RPMI8226 (cell line): ENCODE data around the gene MMEL1.

Source experiments
- DNase-seq: peaks from one replicate; pipeline ENCODE4 v3.0.0-alpha.2; 2015

Gene MMEL1

DNA sequence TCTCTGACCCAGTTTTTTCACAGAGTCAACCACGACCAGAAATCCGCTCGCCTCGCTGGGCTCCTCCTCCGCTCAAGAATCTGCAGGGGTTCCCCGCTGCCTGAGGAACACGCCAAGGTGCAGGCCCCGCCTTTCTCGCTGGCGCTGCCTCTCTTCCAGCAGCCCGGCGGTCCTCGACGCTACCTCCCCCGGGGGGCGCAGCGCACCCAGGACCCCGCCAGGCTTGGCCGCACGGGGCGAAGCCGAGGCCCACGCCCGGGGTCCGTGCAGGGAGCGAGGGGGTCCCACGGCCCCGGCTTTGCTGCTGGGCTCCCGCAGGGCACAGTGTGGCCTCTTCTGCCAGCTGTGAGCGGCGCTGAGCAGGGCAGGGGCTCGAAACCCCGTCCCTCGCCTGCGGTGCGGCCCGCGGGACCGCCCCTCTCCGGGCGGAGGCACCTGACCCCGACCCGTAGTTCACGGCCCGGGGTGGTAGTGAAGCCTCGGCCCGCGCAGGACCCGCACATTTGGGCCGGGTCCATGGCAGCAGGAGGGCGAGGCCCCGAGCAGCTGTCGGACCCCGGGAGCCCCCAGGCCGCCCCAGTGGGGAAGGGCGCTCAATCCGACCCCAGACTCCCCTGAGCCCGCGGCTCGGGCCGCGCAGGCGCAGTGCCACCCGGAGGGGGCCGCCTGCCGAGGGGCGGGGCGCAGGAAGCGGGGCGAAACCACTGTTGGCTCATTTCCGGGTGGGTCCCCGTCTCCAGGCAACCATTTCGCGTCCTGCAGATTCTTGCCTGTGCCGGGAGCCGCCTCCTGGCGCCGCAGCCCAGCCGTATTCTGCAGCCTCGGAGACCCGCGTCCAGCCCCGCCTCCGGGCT, 10.0 kb upstream of the MMEL1 start:
- peak; percentile 96 for DNase-seq

DNA sequence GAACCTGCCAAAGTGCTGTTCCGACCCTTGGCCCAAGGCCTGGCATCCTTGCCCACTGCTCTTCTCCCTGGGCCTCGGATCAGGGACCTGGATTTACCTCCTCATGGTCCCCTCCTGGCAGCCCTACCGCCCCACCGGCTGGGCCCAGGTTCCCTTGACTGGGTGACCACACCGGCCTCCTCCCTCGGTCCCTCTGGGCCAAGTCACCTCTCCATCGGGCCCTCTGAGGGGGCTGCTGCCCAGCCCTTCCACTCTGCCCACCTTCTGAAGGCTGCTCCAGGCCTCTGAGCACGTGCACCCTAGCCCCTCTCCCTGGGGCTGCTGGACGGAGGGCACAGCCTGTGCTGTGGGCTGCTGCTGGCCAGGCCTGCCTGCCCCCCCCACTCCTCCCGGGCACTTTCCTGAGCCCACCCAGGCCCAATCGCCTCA, 9.3 kb upstream of the MMEL1 start:
- peak; percentile 3 for DNase-seq

DNA sequence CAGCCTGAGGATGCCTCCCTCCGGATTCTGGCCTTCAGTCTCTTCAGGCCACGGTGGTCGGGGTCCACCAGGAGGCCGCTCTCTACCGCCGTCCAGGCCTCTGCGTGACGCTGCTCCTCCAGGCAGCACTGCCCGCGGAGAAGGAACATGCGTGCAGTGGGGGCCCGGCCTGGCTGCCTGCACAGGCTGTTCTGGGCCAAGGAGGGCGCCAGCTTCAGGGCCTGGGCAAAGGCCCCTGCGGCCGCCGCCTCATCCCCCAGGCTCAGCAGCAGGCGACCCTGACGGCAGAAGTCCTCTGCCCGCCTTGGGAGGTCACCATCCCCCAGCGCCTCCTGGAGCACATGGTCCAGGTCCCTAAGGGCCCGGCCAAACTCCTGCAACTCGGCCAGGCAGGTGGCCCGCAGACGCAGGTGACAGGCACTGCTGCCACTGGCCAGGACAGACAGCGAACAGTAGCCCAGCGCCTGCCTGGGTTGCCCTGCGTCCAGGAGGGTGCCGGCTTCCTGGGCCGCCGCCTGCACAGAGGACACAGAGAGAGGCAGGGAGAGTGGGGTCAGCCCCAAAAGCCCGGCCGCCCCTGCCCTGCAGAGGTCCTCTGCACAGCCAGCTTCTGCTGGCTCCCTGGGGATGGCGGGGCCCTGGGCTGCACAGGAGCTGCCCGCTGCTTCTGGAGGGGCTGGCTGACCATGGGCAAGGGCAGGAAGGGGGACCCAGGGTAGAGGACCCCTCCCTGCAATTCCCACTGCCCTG, 8.7 kb upstream of the MMEL1 start:
- peak; percentile 2 for DNase-seq

DNA sequence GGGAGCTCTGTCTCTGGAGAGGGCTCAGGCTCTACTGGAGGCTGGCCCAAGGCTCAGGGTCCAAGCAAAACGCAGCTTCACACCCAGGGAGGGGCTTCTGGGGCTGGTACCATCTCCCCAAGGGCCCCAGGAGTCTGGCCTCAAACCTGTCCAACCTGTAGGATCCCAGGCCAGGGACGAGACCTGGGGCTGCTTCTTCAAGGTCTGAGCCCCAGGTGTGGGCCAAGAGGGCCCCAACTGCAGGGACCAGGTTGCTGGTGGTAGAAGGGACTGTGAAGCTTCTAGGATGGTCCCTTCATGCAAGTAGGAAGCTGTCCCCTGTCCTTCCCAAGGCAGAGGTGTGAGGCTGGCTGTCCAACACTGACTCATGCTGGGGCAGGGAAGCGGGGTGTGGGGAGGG, 7.8 kb upstream of the MMEL1 start:
- DNase-seq: peak; percentile 1

DNA sequence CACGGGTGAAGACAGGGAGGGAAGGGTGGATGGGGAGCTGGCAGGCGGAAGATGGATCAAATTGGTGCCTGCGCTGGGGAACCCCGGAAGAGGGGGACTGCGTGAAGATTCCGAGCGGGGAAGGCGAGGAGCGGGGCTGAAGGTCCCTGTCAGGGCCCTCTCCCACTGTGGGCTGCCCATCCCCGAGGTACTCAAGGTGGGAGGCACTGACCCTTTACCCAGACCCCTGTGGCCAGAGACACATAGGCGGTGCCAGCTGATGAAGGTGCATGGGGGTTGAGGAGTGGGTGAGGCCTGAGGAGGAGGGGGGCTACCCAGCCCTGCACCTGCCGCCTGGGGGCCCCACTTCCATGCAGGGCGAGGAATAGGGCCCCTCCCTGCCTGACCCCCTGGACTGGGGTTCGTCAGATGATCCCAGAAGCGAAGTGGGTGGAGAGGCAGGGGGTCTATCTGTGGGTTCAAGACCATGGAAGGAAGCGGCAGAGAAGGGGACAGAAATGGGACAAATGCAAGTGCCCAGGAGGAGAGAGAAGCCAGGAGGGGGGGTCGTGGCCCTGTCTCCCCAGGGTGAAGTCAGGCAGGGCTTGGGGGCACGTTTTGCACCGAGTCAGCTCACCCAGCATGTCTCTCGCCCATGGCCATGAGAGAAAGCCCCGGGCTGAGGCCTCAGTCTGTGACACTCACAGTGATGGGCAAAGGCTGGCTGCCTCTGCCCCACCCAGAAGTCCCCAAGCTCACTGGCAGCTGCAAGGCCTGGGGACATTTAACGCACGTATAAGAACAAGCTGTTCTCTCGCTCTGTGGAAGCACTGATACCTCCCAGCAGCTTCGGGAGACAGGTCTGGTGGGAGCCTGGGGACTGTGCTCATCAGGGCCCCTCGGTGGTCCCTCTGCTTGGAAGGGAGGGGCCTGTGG, 7.0 kb upstream of the MMEL1 start:
- DNase-seq: peak; percentile 6

DNA sequence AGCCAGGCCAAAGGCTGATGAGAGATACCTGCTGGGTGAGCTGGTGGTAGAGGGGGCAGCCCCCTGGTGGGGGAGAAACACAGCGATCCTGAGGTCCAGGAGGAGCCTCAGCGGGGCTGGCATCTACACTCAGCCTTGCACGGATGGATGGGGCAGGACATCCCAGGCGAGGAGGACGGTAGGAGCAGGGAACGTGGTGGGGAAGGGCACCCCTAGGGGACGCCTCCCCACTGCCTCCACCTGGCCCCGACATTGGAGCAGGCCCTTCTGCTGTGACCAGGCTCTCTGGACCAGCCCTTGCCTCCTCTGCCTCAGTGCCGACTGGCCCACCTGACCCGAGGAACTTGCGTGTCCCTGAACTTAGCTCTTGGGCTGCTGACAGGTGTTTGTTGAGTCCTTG, 6.4 kb upstream of the MMEL1 start:
- DNase-seq: no peak

DNA sequence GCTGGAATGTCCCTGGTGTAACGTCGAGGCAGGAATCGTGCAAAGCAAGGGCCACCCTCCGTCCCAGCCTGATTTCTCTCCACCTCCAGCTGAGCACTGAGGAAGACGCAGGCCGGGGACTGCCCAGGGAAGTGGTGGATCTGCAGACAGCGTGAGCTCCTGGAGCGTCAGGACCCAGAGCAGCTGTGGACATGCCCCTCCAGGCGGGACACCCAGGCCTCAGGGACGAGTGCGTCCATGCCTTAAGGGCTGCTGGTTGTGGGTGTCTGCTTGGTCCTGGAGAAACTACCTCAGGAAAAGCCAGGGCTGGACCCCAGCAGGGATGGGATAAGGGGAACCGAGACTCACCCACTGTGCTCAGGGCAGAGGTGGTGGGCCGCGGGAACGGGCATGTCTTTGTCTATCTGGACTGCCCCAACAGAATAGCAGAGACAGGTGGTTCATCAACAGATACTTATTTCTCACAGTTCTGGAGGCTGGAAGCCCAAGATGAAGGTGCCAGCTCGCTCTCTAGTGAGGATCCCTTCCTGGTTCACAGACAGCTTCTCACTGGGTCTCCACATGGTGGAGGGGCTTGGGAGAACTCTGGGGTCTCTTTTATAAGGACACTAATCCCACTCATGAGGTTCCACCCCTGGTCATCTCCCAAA, 5.8 kb upstream of the MMEL1 start:
- DNase-seq: peak; percentile 2

DNA sequence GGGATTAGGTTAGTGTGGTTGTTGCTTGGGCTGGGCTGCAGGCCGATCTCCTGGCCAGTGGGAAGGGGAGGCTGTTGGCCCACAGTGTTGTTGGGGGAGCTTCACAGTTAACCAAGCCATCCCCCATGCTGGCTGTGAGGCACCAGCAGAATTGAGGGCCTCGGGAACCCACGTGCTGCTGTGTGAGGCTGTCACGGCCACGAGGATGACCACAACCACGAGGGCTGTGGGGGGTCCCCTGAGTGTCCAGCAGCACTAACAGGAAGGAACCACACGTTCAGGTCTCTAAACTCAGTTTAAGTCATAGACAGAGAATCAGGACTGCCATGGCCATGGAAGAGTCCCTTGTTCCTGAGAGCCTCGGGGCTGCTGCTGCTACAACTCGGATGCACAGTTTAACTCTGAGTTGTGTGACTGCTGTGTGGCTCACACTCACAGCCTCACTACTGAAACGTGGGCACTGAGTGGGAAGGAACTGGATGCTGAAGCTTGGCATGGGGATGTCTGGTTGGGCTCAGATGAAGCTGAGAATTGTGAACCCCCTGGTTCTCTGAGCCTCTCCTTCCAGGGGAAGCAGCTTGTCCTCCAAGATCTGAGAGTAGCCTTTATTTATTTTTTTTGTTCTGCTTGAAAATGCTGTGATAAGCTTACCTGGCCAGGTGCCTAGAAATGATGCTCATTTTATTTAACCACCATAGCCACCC, 4.8 kb upstream of the MMEL1 start:
- DNase-seq: peak; percentile 2

DNA sequence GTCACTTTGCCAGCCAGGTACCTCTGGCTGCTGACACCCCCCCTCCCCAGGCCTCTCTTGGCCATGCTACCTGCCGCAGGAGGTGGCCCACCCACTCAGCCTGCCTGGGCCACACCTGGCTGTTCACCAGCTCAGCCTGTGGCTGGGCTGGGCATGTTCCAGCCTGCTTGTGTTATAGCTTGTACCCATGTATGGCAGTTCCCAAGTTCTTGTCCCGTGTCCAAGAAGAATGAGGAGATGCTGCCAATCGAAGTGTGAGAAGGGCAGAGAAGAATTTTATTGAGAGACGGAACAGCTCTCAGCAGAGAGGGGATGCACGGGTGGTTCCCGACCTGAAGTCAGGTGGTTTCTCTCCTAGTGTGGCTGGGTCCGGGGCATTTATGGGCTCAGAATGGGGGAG, 3.9 kb upstream of the MMEL1 start:
- peak; percentile 23 for DNase-seq

DNA sequence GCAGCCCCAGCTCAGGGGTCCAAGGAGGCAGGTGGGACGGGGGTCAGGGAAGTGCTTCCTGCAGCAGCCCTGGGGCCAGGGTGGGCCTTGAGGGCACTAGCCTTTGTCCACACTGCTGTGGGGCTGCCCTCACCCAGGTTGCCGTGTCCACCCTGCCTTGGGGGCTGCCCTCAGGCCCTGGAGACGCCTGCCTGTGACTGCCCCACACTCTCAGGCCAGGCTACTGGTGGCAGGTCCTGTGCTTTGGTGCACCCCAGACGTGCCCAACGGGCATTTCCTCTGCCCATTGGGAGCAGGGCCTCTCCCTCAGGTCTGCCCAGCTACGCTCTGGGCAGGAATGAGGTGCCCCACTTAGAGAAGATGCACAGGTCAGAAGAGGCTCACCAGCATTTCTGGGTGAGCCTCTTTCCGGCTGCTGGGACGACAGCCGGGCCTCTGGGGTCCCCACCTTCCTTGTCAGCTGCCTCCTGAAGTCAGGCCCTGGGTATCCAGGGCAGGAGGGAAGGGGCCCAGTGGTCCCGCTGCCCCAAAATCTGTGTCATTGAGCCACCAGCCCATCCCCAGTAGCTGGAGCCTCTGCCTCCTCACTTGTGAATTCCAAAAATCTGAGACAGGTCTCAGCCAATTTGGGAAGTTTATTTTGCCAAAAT, 2.7 kb upstream of the MMEL1 start:
- DNase-seq: no peak

DNA sequence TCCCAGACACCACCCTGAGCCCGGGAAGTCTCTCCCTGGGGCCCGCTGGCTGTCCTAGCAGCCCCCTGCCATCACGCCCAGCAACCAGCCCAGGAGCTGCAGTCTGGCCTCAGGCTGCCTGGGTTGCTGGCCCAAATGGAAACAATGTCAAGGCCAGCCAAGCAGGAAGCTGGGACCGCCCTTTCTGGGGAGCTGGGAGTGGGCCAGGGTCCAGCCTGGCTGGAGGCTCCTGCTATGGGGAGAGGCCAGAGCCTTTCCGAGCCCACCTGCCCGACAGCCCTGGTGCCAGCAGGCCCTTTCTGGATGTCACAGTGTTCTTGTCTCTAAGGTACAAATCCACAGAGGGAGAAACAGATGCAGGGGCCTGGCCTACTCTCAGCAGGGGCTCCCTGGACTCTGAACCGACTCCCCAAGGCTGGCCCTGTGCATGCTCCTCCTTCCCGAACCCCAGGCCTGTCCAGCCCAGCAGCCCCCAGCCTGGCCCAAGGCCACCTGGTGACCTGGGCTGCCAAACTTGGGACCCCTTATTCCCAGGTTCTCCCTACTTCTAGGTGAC, 1.2 kb upstream of the MMEL1 start:
- DNase-seq: no peak

DNA sequence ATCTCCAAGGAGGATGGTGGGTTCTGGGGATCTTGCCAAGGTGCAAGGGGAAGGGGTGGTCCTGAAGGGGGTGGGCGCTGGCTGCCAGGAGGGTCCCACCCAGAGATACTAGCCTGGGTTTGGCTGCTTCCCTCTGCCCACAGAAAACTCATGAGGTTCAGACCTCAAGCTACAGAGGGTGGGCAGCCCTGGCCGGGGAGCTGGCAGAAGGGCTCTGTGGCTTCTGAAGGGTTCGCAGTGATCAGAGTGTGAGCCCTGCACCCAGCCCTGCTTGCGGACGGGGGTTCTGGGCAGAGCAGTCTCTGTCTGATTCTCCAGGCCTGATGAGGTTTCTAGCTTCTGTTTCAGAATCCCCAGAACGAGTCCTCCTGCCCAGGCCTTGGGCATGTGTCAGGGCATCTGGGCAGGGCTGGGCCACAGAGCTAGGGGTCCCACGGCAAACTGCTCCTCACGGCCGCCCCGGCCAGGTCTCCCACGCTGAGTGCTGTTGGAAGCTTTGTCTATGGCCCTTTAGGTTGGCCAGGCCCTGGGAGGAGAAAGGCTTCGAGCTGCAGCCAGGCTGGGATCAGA, 635 bp upstream of the MMEL1 start:
- no peak for DNase-seq

DNA sequence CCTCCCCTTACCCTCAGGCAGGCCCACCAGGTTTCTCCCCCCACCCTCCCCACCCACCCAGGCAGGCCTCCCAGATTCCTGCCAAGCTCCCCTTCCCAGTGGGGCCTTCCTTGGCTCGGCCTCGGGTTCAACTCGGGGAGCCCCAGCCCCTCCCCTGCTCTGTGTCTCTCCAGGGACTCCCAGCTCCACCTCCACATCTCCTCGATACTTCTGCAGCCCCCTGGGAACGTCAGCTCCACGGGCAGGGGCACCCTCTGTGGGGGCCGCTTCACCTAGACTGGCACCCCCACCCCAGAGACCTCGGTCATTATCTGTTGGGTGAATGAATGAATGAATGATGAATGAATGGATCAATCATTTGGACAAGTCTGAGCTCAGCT, 775 bp downstream of the MMEL1 start:
- DNase-seq: no peak

DNA sequence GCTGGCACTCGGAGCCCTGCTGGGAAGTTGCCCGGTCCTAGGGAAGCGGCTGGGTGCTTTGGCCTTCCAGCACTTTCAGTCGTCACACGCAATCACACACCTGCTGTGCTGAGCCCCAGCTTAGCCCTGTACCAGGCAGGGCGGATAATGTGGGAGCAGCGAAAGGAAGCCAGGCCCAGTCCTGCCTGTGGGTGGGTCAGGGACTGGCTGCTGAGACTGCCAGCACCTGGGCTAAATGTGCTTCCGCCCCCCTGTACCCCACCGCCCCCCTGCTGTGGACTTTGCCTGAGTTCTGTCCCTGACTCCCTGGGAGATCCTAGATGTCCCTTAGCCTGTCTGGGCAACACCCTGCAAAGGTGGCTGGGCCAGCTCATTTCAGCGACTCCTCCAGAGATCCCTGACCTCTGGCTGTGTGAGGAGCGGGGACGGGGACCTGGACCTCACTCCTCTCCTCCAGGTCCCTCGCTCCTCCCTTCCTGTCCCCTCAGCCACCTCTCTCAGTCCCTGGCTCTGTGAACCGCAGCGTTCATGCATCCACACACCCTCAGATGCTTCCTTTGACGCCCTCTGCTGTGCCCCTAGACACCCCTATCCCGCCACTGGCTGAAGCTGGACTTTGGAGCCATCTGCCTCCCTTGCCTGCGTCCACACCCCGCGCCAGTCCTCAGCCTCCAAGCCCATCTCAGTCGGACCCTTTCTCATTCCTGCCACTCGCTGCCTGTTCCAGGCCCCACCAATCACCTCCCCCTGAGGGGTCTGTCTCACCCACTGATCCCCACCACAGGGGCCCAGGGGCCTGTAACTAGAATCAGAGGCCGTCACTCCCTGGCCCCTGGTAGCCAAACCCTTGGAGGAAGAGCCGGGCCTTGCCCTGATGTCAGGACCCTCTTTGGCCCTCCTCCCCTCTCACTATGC, 1.4 kb downstream of the MMEL1 start:
- DNase-seq: no peak

DNA sequence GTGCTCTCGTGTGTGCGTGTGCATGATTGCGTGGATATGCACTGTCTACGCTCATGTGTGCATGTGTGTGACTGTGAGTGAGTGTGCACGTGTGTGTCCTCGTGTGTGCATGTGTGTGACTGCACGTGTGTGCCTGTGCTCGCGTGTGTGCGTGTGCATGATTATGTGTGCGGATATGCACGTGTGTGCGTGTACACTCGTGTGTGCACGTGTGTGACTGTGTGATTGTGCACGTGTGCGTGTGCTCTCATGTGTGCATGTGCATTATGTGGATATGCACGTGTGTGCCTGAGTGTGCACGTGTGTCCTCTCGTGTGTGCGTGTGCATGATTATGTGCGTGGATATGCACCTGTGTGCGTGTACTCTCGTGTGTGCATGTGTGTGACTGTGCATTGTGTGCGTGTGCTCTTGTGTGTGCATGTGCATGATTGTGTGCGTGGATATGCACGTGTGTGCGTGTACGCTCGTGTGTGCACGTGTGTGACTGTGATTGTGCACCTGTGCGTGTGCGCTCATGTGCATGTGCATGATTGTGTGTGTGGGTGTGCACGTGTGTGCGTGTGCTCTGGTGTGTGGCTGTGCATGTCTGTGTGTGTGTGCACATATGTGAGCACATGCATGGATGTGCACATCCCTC, 2.2 kb downstream of the MMEL1 start:
- no peak for DNase-seq

DNA sequence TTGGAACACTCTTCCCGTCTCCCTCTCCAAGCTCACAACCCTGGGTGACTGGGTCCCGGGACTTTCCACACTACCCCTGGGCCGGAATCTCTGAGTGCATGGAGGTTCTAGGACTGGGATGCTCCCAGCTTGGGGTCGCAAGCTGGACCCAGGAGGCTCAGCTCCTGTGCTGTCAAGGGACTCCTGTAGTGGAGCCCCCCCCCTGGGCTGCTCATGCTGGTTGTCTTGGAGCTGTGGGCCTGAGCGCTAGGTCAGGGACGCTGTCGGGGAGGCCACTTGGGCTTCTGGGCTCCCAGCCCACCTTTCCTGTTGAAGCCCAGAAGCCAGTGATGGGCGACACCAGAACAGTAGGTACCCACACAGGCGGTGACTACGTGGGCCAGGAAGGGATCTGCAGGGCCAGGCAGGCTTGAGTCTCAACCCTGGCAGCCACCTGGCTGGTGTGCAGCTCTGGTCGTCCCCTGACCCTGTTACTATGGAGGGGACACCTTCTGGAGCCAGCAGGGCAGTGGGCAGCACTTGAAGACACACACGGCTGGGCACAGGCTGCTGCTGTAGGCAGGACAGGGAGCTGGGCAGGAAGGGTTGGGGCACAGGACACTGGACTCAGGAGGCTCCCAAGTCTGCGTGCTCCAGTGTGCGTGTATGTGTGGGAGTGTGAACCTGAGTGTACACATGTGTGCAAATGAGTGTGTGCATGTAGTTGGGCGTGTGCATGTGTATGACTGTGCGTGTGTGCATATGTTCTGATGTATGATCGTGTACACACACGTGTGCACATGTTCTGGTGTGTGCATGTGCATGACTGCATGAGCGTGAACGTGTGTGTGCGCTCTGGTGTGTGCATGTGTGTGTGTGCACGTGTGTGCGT, 3.0 kb downstream of the MMEL1 start:
- DNase-seq: no peak

DNA sequence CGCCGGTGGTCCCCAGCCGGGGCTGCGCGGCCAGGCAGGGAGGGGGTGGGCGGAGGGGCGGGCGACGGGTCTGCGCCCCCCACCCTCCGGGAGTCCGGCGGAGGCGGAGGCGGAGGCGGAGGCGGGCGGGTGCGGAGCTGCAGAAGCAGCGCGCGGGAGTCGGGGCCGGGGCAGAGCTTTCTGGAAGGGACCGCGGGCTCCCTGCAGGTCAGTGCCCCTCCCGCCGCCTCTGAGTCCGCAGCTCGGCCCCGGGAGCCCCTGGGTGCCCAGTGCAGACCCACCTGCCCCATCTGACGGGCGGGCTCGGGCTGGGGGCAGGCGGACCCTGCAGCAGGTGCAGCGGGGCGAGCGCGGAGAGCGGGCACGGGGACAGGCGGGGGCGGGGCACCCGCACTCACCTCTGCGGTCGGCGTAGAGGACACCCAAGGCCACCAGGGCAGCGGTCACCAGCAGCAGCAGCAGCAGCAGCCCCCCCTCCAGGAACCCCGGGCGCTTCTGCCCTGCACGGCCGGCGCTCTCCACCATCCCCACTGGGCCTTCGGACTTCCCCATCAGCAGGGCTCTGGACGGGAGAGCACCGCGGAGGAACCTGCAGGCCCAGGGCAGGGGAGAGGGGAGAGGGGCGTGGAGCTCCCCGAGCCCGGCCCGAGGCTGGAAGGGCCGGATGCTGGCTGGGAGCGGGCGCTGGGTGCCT, 3.7 kb downstream of the MMEL1 start:
- no peak for DNase-seq
